Activated T-helper 1 cell treated with Interleukin-2 at 50 U/mL for 16 hours (primary cell): ENCODE data around the gene GALNT10.
"Not testable (repeated sequence)": the region's sequence is repeated elsewhere in the genome, so short reads cannot be mapped to it uniquely, and the experiment has no call there.

Source experiments
- DNase-seq: peaks from one replicate; pipeline ENCODE4 v3.0.0-alpha.2; 2020; ENCODE audit warnings: low read depth

Gene GALNT10

GRCh38 chr5:154190595-154191304 lies at the start of gene GALNT10:
Gene GALNT10 (plus strand): TSS chr5:154190733. CDS start chr5:154190867, 134 bp downstream.
- peak; percentile 57 for DNase-seq

GRCh38 chr5:154141745-154142221 lies 48.8 kb upstream of the GALNT10 start:
- DNase-seq, result no peak

- no peak for DNase-seq
Observed at GRCh38 chr5:154143211-154143641, 47.3 kb upstream of the GALNT10 start.

DNA sequence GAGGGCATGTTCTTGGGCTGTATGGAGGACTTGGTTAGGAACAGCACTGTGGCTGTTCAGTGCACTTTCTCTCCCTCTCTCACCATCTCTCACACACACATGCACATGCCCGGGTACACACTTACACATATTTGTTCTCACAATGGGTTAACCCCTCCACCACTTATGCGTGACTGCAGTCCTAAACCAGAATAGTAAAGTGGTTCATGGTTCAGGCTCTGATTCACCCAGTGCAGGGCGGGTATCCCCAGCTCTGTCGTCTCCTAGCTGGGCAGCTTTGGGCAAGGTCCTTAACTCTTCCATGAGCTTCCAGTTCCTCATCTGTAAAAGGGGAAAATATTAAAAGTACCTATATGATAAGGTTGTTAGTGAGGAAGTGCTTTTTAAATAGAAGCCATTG lies 45.3 kb upstream of the GALNT10 start:
- DNase-seq, result no peak

DNA sequence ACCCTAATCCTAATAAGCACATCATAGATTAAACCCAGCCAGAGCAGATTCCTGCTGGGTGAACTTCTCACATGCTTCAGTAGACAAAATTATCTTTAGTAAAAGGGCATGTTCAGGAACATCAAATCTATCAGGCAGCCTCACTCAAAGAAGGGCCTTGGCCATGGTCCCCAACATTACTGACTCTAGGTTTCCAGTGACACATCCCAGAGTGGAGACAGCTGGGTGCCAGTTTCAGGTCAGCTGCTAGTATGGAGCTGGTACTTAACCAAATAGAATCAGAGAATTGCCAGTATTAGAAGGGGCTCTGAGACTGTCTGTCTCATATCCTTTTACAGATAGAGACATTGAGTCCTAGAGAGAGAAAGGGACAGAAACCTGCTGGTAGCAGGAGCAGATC lies 44.1 kb upstream of the GALNT10 start:
- DNase-seq, result no peak

GRCh38 chr5:154147666-154148065 lies 42.9 kb upstream of the GALNT10 start:
- no peak for DNase-seq

DNA sequence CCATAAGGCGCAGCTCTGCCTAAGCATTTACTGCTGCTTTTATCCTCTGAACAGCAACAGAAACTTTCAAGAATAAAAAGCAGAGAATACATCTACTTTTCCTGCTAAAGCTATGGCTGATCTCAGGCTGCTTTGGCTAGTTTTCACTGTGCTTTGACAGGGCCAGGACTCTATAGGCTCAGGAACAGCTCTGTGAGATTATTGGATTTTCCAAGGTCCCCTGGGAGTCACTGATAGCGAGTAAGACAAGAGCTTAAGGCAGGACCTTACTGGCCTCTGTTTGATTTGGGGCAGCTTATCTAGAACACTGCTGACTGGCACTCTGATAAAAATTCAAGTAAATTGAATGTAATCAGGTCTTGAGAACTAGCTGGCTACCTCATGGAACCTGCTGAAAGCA lies 40.1 kb upstream of the GALNT10 start:
- not testable (repeated sequence) for DNase-seq

DNA sequence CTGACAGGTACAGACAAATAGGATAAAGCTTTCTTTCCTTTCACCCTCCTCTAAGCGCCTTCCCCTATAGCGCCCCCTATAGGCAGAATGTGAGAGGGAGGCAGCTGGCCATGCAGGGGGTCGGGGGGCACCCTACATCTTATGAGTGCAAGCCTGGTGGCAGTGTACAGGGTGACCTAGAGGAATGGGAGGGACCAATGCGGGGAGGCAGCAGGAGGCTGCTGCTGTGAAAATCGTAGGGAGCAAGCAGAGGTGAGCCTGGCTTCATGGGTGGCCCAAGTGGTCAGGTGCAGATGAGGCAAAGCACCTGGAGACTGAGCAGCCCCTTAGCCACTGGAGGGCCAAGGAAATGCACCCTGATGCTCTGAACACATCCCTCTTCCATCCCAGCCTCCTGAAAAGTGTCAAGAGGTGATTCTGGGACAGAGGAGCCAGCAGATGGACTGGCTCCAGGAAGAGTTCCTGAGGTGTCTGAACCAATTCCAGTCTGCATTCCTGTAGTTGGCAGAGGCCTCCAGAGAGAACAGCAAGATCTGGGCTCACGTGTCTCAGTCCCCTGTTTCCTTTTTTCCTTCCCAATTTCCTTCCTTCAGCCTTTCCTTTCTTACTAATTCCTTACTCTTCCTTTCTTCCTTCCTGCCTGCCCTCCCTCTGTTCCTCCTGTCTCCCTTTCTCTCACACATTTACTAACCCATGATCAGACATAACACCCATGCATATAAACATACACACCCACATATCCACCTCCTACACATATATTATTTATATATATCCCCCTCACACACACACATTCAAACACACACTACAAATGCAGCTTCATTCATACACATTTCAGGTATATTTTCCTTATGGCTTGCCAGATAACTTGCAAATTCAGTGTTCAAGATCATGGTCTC lies 32.8 kb upstream of the GALNT10 start:
- DNase-seq, result no peak

DNA sequence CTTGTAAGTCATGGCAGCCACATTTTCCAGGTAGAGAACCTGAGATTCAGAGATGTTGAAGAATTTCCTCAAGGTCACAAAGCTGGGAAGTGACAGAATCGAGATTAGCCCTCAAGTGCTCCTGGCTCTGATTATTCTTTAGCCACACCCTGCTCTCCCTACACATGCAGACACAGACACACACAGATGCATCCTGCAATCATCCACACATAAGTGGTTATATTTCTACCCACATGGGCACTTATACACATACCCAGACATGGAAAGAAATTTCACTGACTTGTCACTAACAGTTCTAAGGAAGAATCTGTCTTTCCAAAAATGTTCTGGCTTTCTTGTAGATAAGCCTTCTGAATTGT lies 32.2 kb upstream of the GALNT10 start:
- no peak for DNase-seq

DNA sequence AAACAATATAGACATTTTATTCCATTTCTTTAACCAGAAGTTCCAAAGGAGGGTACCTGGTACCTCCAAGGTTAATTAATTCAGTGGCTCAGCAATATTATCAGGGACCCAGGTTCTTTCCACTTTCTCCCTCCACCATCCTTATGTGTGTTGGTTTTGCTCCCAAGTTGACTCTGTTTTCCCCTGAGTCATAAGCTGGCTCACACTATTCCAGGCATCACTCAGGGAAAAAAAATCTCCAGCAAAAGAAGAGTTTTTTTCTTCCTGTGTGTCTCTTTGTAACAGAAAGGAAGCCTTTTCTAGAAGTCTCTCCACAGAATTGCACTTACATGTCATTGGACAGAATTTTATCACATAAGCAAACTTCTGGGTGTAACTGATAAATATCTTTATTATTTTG lies 31.2 kb upstream of the GALNT10 start:
- no peak for DNase-seq

DNA sequence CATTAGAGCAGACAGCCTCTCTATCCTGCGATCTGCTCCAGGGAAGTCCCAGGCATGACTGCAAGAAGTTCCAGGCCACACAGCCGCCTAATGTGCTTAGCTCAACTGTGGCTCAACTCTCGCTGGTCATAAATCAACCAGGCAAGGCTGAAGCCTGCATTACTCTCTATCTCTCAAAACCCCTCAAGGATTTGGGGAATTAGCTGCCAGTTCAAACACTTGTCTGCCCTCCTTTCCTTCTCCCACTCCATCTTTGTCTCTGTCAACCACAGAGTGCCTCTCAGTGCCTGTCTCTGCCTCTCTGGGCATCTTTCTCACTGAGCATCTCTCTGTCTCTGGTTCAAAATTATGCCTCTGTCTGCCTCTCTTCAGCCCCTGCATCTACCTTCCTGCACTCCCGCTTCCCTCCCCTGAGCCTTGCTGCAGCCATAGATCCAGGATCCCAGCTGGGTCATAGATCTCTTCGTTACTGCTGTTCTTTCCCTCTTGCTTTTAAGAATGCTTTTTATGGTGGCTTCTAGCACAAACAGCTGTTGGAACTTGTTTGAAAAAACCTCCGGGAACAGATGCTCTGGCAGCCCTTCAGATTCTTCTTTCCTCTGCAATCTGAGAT lies 27.9 kb upstream of the GALNT10 start:
- no peak for DNase-seq

- no peak for DNase-seq
Observed at GRCh38 chr5:154163327-154164248, 26.9 kb upstream of the GALNT10 start.

DNA sequence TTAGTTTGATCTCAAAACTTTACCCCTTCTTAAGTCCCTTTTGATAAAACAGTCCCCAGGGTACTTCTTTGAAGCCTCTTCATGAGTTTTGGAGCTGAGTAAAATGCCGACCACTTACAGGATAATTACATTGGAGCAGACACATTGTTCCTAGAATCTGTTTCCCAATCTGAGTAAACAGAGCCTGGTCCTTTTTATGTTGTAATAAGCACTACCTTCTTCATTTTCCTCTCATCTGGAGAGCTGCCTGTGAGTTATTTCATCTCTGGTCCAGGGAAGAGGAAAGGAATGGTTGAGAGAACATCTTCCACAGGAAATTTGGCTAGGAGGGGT lies 26.3 kb upstream of the GALNT10 start:
- DNase-seq, result no peak

- DNase-seq, result no peak
Observed at GRCh38 chr5:154165886-154166285, 24.6 kb upstream of the GALNT10 start.

DNA sequence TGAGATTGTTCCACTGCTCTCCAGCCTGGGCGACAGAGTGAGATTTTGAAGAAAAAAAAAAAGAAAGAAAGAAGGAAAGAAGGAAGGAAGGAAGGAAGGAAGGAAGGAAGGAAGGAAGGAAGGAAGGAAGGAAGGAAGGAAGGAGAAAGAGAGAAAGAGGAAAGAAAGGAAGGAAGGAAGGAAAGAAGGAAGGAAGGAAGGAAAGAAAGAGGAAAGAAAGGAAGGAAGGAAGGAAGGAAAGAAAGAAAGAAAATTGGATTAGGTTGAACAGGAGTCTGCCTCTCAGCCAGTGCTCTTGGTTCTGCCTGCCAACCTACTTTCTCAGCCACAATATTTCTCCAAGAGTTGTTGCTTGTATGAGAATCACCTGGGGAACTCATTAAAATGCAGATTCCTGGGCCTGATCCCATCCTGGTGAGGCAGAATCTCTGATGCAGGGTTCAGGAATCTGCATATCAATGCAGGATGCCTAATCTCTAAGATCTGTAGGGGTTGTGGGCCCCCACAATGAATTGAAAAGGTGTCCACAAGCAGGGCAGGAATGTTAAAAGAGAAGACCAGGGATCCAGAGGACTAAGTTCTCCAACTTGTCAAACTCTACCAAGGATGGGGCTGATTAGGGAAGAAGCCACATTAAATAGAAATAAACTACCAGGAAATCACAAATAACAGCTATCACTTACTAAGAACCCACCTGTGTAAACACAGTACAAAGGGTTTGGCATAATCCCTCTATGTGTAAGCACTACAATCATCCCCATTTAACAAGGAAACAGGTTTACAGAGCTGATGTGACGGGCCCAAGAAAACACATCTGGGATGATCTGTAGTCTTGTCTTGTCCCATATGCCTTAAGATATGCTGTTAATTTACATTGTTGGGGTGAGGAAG lies 23.4 kb upstream of the GALNT10 start:
- no peak for DNase-seq

DNA sequence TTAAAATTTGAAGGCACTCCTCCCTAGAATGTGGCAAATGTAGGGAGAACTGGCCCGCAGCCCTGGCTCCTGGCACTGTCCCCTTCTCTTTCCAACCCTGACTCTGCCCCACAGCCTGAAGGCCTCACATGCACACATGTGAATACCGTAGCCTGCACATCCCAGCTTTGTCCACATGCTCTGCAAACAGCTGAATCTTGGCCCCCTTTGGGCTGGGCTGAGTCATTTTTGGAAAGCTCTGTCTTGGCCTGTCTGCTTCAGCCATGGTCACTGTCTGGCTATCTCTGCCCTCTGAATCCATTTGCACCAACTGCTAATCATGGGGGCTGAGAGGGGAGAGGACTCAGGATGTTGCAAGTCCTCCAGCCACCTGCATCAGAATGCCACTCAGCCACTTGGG lies 22.1 kb upstream of the GALNT10 start:
- no peak for DNase-seq

GRCh38 chr5:154172785-154173184 lies 17.7 kb upstream of the GALNT10 start:
- DNase-seq, result no peak

DNA sequence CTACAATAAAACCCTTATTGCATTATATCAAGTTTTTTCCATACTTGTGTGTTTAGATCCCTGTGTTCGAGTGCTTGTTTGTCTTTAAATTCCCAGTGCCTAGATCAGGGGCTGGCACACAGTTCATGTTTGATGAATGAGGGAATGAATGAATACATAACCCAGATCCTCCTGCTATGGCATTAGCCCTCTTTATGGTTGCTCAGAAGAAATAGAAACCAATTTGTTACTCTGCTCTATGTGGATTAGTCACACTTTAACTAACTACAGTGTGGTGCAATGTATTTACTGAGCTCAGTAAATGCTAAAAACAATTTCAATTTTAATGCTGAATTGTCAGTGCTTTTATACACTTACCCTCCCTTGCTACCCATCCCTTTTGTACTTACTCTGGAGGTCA lies 16.4 kb upstream of the GALNT10 start:
- no peak for DNase-seq

DNA sequence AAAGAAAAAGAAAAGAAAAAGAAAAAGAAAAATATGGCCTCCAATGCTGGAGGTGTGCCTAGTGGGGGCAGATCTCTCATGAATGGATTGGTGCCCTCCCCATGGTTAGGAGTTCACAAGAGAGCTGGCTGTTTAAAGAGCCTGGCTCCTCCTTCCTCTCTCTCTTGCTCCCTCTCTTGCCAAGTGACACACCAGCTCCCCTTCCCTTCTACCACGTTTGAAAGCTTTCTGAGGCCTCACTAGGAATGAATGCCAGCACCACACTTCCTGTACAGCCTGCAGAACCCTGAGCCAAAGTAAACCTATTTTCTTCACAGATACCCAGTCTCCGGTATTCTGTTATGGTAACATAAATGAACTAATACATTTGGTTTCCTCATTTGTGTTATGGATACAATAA lies 14.4 kb upstream of the GALNT10 start:
- no peak for DNase-seq

DNA sequence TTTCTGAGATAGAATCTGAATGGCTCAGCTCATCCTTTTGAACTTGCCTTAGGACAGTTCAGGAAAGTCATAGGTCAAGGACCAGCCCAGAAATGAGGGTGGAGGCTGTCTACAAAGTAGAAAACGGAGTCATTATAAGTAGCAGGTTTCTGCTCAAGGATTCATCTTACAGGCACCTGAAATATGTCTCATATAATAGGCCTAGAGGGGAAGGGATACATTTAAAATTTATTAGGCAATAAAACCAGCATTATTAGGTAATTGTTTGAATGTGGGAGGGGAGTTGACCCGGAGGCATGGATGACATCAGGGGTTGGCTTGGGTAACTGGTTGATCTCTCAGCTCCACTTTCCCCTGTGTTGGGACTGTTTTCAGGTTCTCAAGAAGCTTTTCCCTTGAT lies 11.9 kb upstream of the GALNT10 start:
- DNase-seq, result no peak
